Esophagus muscularis mucosa (tissue), 4 donors: Measurements from ENCODE around the gene ADD3. TPM values are rescaled to one million over a fixed set of nuclear protein-coding genes. Genes with fewer than 3 reads are reported as not detected.

Experiments
- DNase-seq: peaks from one replicate; pipeline ENCODE4 v3.0.0-alpha.2; 2017; ENCODE audit errors: extremely low spot score
- H3K27ac ChIP-seq, 4 donors: fragments of 200-600 bp; sonication (generic); replicated peaks in 1 of 4; 1 replicate in 3 of 4; 2 replicates in 1 of 4; pipeline ENCODE4 v1.5.1; 2016 to 2019; ENCODE audit warnings: mild to moderate bottlenecking in 1 of 4
- H3K27me3 ChIP-seq, 4 donors: fragments of 200-600 bp; sonication (generic); one replicate each; pipeline versions ENCODE4 v1.5.1 to v1.6.0; 2016 to 2019
- H3K36me3 ChIP-seq, 4 donors: fragments of 200-600 bp; sonication (generic); one replicate each; pipeline ENCODE4 v1.5.1; 2016 to 2019
- H3K4me1 ChIP-seq, 4 donors: fragments of 200-600 bp; sonication (generic); one replicate each; pipeline ENCODE4 v1.5.1; 2016 to 2019
- H3K4me3 ChIP-seq, 4 donors: fragments of 200-600 bp; sonication (generic); 1 replicate in 2 of 4; 2 replicates in 2 of 4; pipeline ENCODE4 v1.5.1; 2016 to 2019; ENCODE audit warnings: mild to moderate bottlenecking in 4 of 4, moderate library complexity in 1 of 4
- H3K9me3 ChIP-seq, 4 donors: fragments of 200-600 bp; sonication (generic); 1 replicate in 3 of 4; 2 replicates in 1 of 4; pipeline ENCODE4 v1.5.1; 2016 to 2019
- EP300 ChIP-seq: sonication (generic); formaldehyde crosslinking; IDR thresholded peaks from one replicate; pipeline ENCODE4 v1.6.1; 2017; ENCODE audit warnings: antibody characterized with exemption
- POLR2A ChIP-seq: fragments of 450-650 bp; IDR thresholded peaks from one replicate; pipeline ENCODE4 v1.6.1; 2017; ENCODE audit warnings: antibody characterized with exemption, moderate library complexity, mild to moderate bottlenecking, low read depth
- POLR2AphosphoS5 ChIP-seq, 2 donors: sonication (generic); formaldehyde crosslinking; IDR thresholded peaks; one replicate each; pipeline ENCODE4 v1.6.1; 2017; ENCODE audit warnings: antibody characterized with exemption in 2 of 2
- WGBS: methylation state at CpG from one replicate; pipeline ENCODE4 v1.1.5; 2018; 5-methylcytosine and 5-hydroxymethylcytosine counted together
- intact Hi-C: fragments of 100-400 bp; cut with DNase I; formaldehyde crosslinking; loops from one replicate; pipeline ENCODE4 v1.15.1; 2023
- total RNA-seq, 4 donors: library from RNA; depleted of rRNA; stranded (reverse); fragments of >200 nt; gene quantifications; one replicate each; pipeline versions ENCODE4 v1.1.0 to v1.2.1, GENCODE V29; 2016
- TF ChIP-seq, protein P1 (sequence below), 3 experiments: fragments of 200-600 bp in 2 of 3; fragments of 450-650 bp in 1 of 3; sonication (generic) in 2 of 3; IDR thresholded peaks; one replicate each; pipeline ENCODE4 v1.5.1; 2017 to 2019; ENCODE audit warnings: antibody characterized with exemption in 3 of 3, mild to moderate bottlenecking in 2 of 3, moderate library complexity in 1 of 3

The ADD3 gene
- total RNA-seq, 4 donors from 2014 or later, result 60.1 to 228 (median 99.2) TPM

- DNase-seq, result no peak
- no peak overlapping the region for H3K27ac ChIP-seq
- H3K4me3 ChIP-seq, result no peak overlapping the region
- no peaks in the 10 kb centered on the region for H3K9me3 ChIP-seq
- intact Hi-C loops, result no loop called here
- peaks cover 3 to 5% (median 4%) of the 10 kb centered on the region in 4 donors for H3K4me1 ChIP-seq
- 80% methylated on average over 5 of the region's 5 CpGs for WGBS
- H3K36me3 ChIP-seq, result no peaks in the 10 kb centered on the region
- H3K27me3 ChIP-seq, result peaks cover 0 to 36% (median 6%) of the 10 kb centered on the region in 4 donors
- TF ChIP-seq POLR2AphosphoS5 (IDR thresholded peaks at IDR 0.05) (no peak), POLR2A (no peak), EP300 (no peak)
- TF ChIP-seq, protein P1, sequence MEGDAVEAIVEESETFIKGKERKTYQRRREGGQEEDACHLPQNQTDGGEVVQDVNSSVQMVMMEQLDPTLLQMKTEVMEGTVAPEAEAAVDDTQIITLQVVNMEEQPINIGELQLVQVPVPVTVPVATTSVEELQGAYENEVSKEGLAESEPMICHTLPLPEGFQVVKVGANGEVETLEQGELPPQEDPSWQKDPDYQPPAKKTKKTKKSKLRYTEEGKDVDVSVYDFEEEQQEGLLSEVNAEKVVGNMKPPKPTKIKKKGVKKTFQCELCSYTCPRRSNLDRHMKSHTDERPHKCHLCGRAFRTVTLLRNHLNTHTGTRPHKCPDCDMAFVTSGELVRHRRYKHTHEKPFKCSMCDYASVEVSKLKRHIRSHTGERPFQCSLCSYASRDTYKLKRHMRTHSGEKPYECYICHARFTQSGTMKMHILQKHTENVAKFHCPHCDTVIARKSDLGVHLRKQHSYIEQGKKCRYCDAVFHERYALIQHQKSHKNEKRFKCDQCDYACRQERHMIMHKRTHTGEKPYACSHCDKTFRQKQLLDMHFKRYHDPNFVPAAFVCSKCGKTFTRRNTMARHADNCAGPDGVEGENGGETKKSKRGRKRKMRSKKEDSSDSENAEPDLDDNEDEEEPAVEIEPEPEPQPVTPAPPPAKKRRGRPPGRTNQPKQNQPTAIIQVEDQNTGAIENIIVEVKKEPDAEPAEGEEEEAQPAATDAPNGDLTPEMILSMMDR (IDR thresholded peaks at IDR 0.05), result no peak
These were observed 155.5 kb downstream of the ADD3 start for GRCh38 chr10:110163192-110163773.

- no peak overlapping the region for H3K4me3 ChIP-seq
- DNase-seq, result no peak
- TF ChIP-seq, protein P1 (IDR thresholded peaks at IDR 0.05), result no peak
- TF ChIP-seq EP300 (no peak), POLR2A (no peak), POLR2AphosphoS5 (IDR thresholded peaks at IDR 0.05) (no peak)
- peaks cover 6 to 10% (median 9%) of the 10 kb centered on the region in 4 donors for H3K4me1 ChIP-seq
- intact Hi-C loops, result no loop called here
- H3K9me3 ChIP-seq, result no peaks in the 10 kb centered on the region
- H3K36me3 ChIP-seq, result no peaks in the 10 kb centered on the region
- 70% methylated on average over 4 of the region's 4 CpGs for WGBS
- H3K27me3 ChIP-seq, result peaks cover 0 to 41% (median 8%) of the 10 kb centered on the region in 4 donors
- no peak overlapping the region for H3K27ac ChIP-seq
These were observed 156.1 kb downstream of the ADD3 start for GRCh38 chr10:110163841-110164240.

- Histone ChIP-seq H3K4me3 (no peak overlapping the region), H3K27me3 (peaks cover 0 to 51% (median 8%) of the 10 kb centered on the region in 4 donors), H3K27ac (no peak overlapping the region), H3K36me3 (no peaks in the 10 kb centered on the region), H3K4me1 (peaks cover 10 to 16% (median 12%) of the 10 kb centered on the region in 4 donors), H3K9me3 (no peaks in the 10 kb centered on the region)
- WGBS, result 90% methylated on average over 6 of the region's 6 CpGs
- DNase-seq, result no peak
- TF ChIP-seq EP300, result no peak
- TF ChIP-seq, protein P1 (IDR thresholded peaks at IDR 0.05), result no peak
- no peak for TF ChIP-seq POLR2A
- no peak for TF ChIP-seq POLR2AphosphoS5 (IDR thresholded peaks at IDR 0.05)
- intact Hi-C loops, result no loop called here
These were observed 157.5 kb downstream of the ADD3 start for GRCh38 chr10:110165239-110165638.

GRCh38 chr10:110167149-110167548 lies 159.4 kb downstream of the ADD3 start:
- H3K27me3 ChIP-seq, result peaks cover 0 to 51% (median 8%) of the 10 kb centered on the region in 4 donors
- WGBS, result 96% methylated on average over 7 of the region's 7 CpGs
- intact Hi-C loops, result no loop called here

More at GRCh38 chr10:110167149-110167548, 159.4 kb downstream of the ADD3 start:
- Histone ChIP-seq H3K27ac (no peak overlapping the region), H3K4me1 (peaks cover 14 to 24% (median 16%) of the 10 kb centered on the region in 4 donors), H3K4me3 (no peak overlapping the region), H3K9me3 (no peaks in the 10 kb centered on the region), H3K36me3 (no peaks in the 10 kb centered on the region)
- peak; percentile 53 for DNase-seq
- no peak for TF ChIP-seq POLR2AphosphoS5 (IDR thresholded peaks at IDR 0.05)
- TF ChIP-seq POLR2A, result no peak
- TF ChIP-seq, protein P1 (IDR thresholded peaks at IDR 0.05), result no peak
- no peak for TF ChIP-seq EP300
